MM.1S (cell line): ENCODE measurements around the gene GAPDH.

Experiments
- CTCF ChIP-seq: fragments of 300-600 bp; sonication (generic); IDR thresholded peaks from 2 replicates; pipeline ENCODE4 v1.5.1; 2016; ENCODE audit warnings: antibody characterized with exemption, low read length, mixed read lengths
- EZH2 ChIP-seq: fragments of 300-600 bp; sonication (generic); optimal IDR thresholded peaks from 2 replicates; pipeline ENCODE3; 2017; ENCODE audit warnings: low read depth, mild to moderate bottlenecking, antibody characterized with exemption, low read length, mixed read lengths
- EZH2phosphoT487 ChIP-seq: fragments of 300-600 bp; sonication (generic); IDR thresholded peaks from 2 replicates; pipeline ENCODE4 v1.6.1; 2018; ENCODE audit warnings: antibody characterized with exemption, low read length

- no peak for TF ChIP-seq CTCF
- no peak for TF ChIP-seq EZH2phosphoT487
- no peak for TF ChIP-seq EZH2
Observed at GRCh38 chr12:6536894-6537579, 2.7 kb downstream of the GAPDH start.
